Astrocyte of the cerebellum (primary cell): ENCODE data around the gene PIAS3.

Source experiments
- DNase-seq: peaks from one replicate; pipeline ENCODE4 v3.0.0-alpha.2; 2011; ENCODE audit warnings: low read depth
- H3K4me3 ChIP-seq: 2 replicates; pipeline ENCODE4 v1.5.1; 2011; ENCODE audit warnings: mild to moderate bottlenecking, low read depth, low read length, moderate library complexity
- in situ Hi-C: cut with HindIII; loops from 2 replicates; pipeline ENCODE4 v1.10.0; 2017; ENCODE audit warnings: low sequenced_read_pairs
- TF ChIP-seq, protein P1 (sequence below): IDR thresholded peaks from 2 replicates; pipeline ENCODE4 v1.5.1; 2012; ENCODE audit warnings: low read length, low read depth, moderate library complexity, mild to moderate bottlenecking; ENCODE audit errors: missing control alignments

PIAS3 gene

GRCh38 chr1:145878724-145879123 lies 19.8 kb upstream of the PIAS3 start:
- TF ChIP-seq, protein P1, sequence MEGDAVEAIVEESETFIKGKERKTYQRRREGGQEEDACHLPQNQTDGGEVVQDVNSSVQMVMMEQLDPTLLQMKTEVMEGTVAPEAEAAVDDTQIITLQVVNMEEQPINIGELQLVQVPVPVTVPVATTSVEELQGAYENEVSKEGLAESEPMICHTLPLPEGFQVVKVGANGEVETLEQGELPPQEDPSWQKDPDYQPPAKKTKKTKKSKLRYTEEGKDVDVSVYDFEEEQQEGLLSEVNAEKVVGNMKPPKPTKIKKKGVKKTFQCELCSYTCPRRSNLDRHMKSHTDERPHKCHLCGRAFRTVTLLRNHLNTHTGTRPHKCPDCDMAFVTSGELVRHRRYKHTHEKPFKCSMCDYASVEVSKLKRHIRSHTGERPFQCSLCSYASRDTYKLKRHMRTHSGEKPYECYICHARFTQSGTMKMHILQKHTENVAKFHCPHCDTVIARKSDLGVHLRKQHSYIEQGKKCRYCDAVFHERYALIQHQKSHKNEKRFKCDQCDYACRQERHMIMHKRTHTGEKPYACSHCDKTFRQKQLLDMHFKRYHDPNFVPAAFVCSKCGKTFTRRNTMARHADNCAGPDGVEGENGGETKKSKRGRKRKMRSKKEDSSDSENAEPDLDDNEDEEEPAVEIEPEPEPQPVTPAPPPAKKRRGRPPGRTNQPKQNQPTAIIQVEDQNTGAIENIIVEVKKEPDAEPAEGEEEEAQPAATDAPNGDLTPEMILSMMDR, result no peak
- in situ Hi-C loops, result no loop called here
- DNase-seq, result no peak
- no peak overlapping the region for H3K4me3 ChIP-seq

GRCh38 chr1:145877923-145878486 lies 19.1 kb upstream of the PIAS3 start:
- in situ Hi-C loops, result no loop called here
- no peak for DNase-seq
- TF ChIP-seq, protein P1, result no peak
- H3K4me3 ChIP-seq, result no peak overlapping the region

DNA sequence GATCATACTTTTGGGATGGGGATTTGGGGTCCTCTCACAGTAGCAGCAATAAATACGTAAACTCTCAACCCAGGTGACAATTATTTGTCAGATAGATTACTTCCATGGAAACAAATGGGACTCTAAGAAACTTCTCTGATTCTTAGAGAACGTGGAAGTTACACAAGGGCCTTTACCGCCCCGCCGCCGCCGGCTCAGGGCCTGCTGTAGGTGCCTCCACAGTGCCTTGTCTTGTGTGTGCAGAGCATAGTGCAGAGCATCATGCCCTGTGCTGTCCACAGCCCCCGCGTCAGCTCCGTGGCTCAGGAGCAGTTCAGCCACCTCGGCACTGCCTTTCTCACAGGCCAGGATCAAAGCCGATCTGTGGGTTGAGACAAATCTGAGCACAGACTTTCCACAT lies 15.8 kb upstream of the PIAS3 start:
- H3K4me3 ChIP-seq, result no peak overlapping the region
- DNase-seq, result no peak
- in situ Hi-C loops, result no loop called here
- TF ChIP-seq, protein P1, result no peak

DNA sequence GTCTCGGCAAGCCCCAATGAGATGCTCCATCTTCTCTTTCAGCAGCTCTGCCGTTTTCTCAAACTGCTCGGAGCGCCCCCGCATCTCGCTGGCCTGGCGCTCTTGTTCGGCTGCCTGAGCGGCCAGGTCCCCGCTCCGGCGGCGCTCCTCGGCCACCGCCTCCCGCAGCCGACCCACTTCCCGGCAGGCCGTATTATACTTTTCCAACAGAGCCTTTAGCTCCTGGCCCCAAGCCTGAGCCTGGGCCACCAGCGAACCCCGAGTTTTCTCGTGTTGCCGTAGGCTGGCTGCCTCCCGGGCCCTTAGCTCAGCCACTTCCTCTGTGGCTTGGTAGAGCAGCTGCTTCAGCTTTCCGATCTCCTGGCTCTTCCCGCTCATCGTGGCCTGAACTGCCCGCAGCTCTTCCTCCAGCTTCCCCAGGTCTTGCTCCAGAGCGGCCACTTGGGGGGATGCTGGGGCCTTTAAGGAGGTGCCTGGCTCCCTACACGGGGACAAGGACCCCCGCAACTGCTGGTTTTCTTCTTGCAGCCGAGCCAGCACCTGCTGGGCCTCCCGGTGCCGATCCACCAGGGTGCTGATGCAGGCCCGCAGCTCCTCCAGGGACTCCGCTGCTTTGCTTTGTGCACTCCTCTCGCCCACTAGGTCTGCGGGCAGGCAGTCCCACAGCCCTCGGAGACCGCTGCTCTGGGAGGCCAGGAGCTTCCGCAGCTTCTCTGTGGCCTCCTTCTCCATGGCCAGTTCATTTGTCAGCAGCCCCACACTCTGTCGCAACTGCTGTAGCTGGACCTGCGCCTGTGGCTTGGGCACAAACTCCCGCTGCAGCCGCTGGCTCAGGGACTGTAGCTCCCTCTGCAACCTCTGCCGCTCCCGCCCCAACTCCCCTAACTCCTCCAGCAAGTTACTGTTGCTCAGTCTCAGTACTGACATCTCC lies 13.4 kb upstream of the PIAS3 start:
- no peak for DNase-seq
- TF ChIP-seq, protein P1, result no peak
- in situ Hi-C loops, result no loop called here
- peak overlapping the region; percentile 37 for H3K4me3 ChIP-seq

- in situ Hi-C loops, result no loop called here
- DNase-seq, result no peak
- TF ChIP-seq, protein P1, result no peak
- H3K4me3 ChIP-seq, result no peak overlapping the region
These were observed 9.4 kb upstream of the PIAS3 start for GRCh38 chr1:145868232-145868631.

GRCh38 chr1:145863282-145864018 lies 4.6 kb upstream of the PIAS3 start:
- TF ChIP-seq, protein P1, result no peak
- in situ Hi-C loops, result no loop called here
- no peak overlapping the region for H3K4me3 ChIP-seq
- DNase-seq, result no peak
